ENCODE data around the gene GNB5.

The GNB5 gene

GRCh38 chr15:52164631-52165265 is 26.4 kb downstream of the GNB5 start:
- DNase-seq: no peak

- DNase-seq: no peak
Measured at GRCh38 chr15:52163321-52164190, 27.6 kb downstream of the GNB5 start.

- DNase-seq: no peak
Measured at GRCh38 chr15:52162876-52163275, 28.3 kb downstream of the GNB5 start.

- no peak for DNase-seq
Measured at GRCh38 chr15:52162260-52162659, 28.9 kb downstream of the GNB5 start.

- DNase-seq: no peak
Measured at GRCh38 chr15:52161406-52161966, 29.7 kb downstream of the GNB5 start.

GRCh38 chr15:52159645-52160044 is 31.5 kb downstream of the GNB5 start:
- no peak for DNase-seq

GRCh38 chr15:52158084-52158765 is 33.0 kb downstream of the GNB5 start:
- no peak for DNase-seq

GRCh38 chr15:52155878-52156277 is 35.3 kb downstream of the GNB5 start:
- DNase-seq: no peak

GRCh38 chr15:52154896-52155865 is 36.0 kb downstream of the GNB5 start:
- DNase-seq: no peak

GRCh38 chr15:52153900-52154895 is 37.0 kb downstream of the GNB5 start:
- no peak for DNase-seq

GRCh38 chr15:52151353-52151752 is 39.8 kb downstream of the GNB5 start:
- DNase-seq: no peak

- DNase-seq: no peak
Measured at GRCh38 chr15:52150871-52151270, 40.3 kb downstream of the GNB5 start.

GRCh38 chr15:52150043-52150825 is 41.0 kb downstream of the GNB5 start:
- no peak for DNase-seq

GRCh38 chr15:52148403-52148802 is 42.8 kb downstream of the GNB5 start:
- no peak for DNase-seq

- no peak for DNase-seq
Measured at GRCh38 chr15:52146776-52147175, 44.4 kb downstream of the GNB5 start.

- DNase-seq: no peak
Measured at GRCh38 chr15:52146261-52146660, 44.9 kb downstream of the GNB5 start.

GRCh38 chr15:52144656-52145178 is 46.5 kb downstream of the GNB5 start:
- DNase-seq: no peak

GRCh38 chr15:52143873-52144272 is 47.3 kb downstream of the GNB5 start:
- no peak for DNase-seq

- no peak for DNase-seq
Measured at GRCh38 chr15:52140646-52141045, 50.5 kb downstream of the GNB5 start.
